CD4-positive, alpha-beta T cell treated with Interleukin-4 for 1 hour (primary cell): Measurements from ENCODE around the gene ADGRG6.
"Not testable (repeated sequence)": the region's sequence is repeated elsewhere in the genome, so short reads cannot be mapped to it uniquely, and the experiment has no call there.

Source experiments
- DNase-seq, 2 donors: peaks; one replicate each; pipeline ENCODE4 v3.0.0-alpha.2; 2020 to 2022

ADGRG6 gene

DNA sequence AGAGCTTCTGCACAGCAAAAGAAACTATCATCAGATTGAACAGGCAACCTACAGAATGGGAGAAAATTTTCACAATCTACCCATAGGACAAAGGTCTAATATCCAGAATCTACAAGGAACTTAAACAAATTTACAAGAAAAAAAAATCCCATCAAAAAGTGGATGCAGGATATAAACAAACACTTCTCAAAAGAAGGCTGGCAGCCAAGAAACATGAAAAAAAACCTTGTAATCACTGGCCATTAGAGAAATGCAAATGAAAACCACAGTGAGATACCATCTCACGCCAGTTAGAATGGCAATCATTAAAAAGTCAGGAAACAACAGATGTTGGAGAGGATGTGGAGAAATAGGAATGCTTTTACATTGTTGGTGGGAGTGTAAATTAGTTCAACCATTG lies 152.4 kb downstream of the ADGRG6 start:
- not testable (repeated sequence) for DNase-seq

DNA sequence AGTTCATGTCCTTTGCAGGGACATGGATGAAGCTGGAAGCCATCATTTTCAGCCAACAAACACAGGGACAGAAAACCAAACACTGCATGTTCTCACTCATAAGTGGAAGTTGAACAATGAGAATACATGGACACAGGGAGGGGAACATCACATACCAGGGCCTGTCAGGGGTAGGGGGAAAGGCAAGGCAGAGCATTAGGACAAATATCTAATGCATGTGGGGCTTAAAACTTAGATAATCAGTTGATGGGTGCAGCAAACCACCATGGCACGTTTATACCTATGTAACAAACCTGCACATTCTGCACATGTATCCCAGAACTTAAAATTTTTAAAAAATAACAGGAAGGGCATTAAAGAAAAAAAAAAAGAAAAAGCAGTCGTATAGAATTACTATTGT lies 153.0 kb downstream of the ADGRG6 start:
- DNase-seq, result not testable (repeated sequence)

DNA sequence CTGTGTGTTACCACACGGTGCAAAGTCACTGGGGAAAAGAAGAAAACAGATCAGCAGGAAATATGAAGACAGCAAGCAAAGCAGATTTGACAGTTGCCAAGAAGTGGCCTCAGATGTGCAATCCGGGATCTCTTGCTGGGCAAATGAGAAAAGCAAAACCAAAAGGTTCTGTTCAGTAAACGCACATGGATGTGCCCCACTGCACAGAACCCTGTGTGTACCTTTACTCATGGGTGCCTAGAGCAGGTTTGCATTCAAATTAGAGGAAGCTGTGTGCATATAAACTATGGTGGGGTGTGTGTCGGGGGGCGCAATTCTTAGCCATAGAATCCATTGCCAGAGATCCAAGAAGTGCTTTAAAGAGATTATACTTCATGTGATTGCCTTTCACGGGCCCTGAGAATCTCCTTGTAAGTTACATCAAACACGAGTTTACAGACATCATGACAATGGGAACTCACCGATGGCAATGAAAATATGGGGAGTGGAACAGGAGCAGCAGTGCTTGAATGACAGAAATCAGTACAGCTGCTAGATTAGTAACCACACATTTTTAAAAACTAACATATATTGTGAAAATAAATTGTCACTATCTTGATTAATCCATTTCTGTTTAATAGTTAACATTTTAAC lies 154.3 kb downstream of the ADGRG6 start:
- DNase-seq, result no peak

DNA sequence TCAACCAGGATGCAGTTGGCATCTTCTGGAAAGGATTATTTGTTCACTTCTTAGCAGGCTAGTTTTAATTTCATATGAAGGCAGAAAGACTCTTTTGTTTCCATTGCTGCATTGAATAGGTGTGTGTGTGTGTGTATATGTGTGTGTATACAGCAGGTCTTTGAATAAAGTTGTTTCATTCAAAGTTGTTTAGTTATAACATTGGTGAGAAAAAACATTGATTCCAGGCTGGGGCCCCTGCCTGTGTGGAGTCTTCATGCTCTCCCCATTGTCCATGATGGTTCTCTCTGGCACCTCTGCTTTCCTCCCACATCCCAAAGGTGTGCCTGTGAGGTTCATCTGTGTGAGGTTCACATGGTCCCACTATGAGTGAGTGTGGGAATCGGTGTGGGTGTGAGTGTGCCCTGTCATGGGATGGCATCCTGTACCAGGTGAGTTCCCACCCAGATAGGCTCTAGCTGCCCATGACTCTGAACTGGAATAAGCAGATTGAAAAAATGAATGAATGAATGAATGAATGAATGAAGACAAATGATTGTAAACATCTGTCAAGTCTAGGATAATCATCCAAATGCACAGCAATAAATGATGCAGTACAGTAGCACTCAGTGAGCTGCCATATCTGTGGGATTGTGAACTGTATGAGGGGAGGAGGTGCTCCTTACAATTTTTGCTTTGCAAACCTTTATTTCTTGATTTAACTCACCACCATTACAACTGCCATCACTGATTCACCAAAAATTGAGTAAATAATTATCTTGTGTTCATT lies 156.0 kb downstream of the ADGRG6 start:
- DNase-seq, result no peak

DNA sequence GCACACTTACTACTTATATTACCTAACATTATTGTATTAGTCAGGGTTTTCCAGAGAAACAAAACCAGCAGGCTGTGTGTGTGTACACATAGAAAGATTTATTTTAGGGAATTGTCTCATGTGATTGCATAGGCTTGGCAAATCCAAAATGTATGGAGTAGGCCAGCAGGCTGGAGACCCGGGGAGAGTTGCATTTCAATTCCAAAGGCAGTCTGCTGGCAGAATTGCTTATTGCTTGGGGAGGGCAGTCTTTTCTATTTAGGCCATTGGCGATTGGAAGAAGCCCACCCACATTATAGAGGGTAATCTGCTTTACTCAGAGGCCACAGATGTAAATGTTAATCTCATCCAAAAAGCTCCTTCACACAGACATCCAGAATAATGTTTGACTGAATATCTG lies 157.0 kb downstream of the ADGRG6 start:
- DNase-seq, result no peak

DNA sequence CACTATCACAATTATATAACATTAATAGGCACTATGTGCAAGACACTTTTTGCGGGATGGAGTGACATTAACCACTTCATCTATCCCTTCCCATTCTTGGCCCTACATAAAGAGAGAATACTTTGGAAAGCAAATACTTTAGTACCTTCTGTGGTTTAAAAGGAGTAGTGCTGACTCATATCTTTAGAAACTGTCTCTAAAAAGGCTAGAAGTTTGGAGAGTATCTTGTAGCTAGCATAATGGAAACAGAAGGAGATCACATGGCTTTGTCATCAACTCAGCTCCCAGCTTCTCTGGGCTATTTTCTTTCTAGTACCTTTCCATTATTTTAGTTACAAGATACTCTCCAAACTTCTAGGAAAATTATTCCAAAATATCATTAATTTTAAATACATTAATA lies 157.5 kb downstream of the ADGRG6 start:
- no peak for DNase-seq

DNA sequence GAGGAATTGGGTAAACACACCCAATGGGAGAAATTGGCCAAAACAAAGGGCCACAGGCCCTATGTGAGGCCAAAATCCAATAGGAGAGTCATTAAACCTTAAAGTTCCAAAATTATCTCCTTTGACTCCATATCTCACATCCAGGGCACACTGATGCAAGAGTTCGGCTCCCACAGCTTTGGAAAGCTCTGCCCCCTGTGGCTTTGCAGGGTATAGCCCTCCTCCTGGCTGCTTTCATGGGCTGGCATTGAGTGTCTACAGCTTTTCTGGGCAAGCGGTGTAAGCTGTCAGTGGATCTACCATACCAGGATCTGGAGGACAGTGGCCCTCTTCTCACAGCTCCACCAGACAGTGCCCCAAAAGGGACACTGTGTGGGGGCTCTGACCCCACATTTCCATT lies 160.5 kb downstream of the ADGRG6 start:
- no peak for DNase-seq

DNA sequence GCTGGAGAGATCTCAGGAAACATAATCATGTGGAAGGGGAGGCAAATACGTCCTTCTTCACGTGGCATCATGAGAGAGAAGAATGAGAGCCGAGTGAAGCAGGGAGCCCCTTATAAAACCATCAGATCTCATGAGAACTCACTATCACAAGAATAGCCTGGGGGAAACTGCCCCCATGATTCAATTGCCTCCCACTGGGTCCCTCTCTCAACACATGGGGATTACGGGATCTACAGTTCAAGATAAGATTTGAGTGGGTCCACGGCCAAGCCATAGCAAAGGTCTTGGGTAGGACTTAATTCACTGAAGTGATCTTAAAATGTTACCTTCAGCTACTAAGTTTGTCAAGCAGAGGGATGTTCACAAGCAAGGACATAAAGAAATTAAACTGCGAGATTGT lies 162.2 kb downstream of the ADGRG6 start:
- DNase-seq, result no peak

DNA sequence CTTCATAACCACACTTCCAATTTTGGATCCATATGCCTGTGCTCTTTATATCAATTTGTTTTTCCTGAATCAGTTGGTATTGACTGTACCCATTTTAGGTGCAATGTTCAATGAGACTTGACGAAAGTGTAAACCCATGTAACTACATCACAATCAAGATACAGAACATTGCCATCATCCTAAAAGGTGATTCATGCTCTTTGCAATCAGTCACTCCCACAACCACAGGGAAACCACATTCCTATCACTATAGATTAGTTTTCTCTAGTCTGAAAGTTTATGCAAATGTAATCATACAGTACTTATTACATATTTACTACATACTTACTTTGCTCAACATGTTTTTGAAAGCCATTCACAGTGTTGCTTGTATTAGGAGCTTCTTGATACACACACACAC lies 167.4 kb downstream of the ADGRG6 start:
- DNase-seq, result no peak

DNA sequence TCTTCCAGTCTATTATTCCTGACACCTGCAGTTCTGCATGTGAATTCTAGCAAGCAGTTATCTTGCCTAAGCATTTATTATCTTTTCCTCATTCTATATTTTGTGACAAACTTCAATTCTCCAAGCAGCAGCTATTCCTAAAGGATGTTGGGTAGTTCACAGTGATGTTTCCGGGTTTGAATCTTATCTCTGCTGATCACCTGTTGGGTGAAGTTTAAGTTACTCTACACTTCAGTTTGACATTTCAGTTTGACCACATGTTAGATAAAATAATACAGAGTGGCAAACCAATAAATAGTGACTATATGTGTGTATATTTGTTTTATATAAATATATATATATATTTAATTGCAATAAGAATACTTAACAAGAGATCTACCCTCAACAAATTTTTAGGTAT lies 168.6 kb downstream of the ADGRG6 start:
- no peak for DNase-seq

DNA sequence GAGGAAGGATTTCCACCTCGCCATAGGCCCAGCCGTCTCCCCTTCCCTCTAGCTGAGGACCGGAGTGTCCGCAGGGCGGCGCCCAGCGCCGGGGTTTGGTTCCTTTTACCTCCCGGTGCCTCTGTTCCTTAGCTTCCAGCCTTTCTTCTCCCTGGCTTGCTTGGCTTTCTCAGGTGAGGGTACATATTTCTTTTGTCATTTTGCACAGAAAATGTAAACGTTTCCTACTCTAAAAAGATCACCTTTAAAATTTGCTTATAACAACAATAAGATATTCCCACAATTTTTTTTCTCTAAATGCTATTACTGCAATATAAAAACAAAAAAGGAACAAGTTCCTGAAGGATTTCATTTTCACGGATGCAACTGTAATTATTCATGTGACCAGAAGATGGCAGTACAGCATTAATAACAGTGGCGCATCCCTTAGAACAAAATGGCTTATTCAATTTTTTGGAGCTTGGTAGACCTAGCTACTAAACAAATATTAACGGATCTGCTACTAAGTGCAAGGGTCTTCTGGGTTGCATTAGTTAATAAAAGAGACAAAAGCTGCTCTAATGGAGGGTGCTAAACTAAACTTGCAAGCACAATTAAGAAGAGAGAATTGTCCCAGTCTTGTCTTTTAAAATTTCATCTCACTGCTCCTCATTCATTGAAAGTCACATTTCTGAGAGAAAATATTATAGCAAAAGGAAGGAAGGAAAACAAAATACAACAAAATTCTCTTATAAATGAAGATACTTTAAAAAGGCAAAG lies 172.9 kb downstream of the ADGRG6 start:
- DNase-seq, result peak in 1 of 2 donors; percentile 44

DNA sequence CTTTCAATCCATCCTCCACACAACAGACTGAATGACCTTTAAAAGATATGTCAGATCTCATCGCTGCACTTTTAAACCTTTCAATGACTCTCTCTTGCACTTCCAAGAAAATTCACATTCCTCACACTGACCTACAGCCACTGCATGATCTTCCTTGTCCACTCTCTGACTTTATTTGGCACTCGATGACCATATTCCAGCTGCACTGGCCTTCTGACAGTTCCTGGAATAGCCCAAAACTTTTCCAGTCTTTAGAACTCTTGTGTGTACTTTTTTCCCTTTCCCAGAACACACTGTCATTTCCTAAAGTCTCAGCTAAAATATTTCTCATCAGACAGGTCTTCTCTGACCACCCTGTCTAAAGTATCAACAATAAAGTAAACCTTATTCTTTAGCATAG lies 174.6 kb downstream of the ADGRG6 start:
- DNase-seq, result no peak

DNA sequence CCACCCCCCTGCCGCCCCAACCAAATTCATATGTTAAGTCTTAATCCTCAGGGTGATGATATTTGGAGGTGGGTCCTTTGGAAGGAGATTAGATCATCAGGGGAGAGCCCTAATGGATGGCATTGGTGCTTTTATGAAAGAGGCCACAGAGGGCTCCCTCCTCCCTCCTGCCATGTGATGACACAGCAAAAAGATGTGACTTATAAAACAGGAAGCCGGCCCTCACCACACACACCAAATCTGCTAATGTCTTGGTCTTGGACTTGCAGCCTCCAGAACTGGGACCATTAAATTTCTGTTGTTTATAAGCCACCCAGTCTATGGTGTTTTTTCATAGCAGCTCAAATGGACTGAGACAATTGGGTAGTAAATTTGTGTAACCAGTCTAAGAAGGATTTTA lies 176.3 kb downstream of the ADGRG6 start:
- peak; percentile 1 to 20 for DNase-seq

DNA sequence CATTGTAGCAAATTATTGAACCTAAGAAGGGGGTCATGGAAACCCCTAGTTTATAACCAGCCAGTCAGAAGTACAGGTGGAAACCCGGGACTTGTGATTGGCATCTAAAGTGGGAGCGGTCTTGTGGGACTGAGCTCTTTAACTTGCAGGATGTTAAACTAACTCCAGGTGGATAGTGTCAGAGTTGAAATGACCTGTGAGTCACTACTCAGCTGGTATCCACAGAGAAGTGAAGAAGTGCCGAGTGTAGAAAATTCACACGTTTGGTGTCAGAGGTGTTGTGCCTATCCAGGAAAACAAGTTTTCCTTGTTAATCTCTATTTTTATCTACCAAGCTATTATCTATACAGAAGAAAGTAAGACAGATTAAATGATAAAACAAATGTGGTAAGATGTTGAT lies 179.7 kb downstream of the ADGRG6 start:
- no peak for DNase-seq

DNA sequence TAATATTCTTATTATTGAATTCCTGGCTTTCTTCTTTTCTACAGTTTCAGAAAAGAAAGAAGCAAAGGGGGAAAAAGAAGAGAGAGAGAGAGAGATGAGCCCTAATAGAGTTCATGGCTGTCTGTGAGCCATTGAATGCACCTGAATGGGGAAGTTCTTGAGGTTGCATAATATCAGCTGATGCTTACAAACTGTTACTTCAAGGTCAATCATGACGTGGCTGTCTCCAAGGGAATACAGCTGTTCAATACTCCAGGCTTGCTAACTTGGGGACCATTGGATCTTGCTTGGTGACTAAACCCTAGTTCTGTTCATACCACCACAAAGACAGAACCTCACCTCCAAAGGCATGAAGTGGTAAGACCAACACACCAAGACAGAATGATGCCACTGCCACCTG lies 180.4 kb downstream of the ADGRG6 start:
- DNase-seq, result no peak

DNA sequence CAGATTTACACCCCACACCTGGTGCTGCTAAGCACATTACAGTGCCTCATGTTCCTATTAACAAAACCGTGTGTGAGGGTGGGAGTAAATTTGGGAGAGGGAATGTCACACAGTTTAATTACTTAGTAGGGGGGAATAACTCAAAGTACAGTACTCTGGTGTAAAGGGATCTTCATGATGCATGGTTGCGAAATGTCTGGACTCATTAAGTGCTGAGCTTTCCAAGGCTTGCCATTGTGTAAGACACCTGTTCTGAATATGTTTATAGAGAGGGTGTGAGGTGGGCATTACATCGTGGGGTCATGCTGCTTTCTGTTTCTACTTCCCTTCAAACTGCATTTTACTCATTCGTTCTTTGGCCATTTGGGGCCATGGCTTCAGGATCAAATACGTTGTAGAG lies 181.2 kb downstream of the ADGRG6 start:
- no peak for DNase-seq

DNA sequence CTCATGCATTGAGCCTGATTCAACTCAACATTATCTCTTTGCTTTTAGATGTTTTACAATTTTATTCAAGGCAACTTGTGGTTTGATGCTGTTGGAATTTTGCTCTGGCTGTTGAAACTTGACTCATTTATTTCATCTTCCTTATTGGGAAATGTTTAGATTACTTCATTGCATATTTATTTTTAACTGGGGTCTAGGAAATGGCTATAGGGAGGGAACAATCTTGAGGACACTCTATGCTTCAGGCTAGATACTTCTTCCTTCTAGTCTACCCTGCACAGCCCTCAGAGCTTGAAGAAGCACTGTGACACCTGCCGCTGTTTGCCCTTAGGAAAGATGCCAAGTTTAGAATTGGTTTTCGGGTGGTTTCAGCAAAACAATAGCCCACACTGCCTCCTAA lies 183.4 kb downstream of the ADGRG6 start:
- no peak for DNase-seq

DNA sequence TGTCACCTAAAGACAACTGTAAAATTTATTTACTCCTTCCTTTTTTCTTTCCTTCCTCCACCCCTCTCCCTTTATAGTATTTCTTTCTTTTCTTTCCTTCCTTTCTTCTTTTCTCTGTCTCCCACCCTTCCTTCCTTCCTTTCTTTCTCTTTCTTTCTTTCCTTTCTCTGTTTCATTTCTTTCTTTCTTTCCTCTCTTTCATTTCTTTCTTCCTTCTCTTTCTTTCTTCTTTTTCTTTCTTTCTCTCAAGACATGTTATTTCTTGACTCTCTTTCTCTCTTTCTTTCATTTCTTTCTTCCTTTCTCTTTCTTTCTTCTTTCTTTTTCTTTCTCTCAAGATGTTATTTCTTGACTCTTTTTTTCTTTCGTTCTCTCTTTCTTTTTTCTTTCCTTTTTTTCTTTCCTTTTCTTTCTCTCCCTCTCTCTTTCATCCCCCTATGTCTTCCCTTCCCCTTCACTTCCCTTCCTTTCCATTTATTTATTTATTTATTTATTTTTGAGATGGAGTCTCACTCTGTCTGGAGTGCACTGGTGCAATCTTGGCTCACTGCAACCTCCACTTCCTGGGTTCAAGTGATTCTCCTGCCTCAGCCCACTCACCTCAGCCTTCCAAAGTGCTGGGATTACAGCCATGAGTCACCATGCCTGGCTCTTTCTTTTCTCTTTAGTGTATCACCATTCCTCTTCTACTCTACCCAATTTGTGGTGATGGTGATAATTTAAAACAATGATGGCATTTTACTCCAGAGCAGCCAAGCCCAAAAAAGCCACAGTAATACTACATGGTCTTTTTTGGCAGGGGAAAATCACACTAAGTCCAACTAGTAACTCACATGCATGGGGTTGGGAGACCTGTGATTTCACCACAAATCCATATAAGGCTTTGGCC lies 188.2 kb downstream of the ADGRG6 start:
- no peak for DNase-seq
